Cardiac muscle cell (in vitro differentiated cells and primary cell): Measurements from ENCODE around the gene GNG11. TPM values are rescaled to one million over a fixed set of nuclear protein-coding genes. Genes with fewer than 3 reads are reported as not detected.

Experiments
- DNase-seq, 2 donors: peaks; one replicate each; pipeline versions ENCODE4 v3.0.0 to v3.0.0-alpha.2; 2010 to 2017; ENCODE audit warnings: low read depth in 1 of 2, low spot score in 1 of 2
- H3K27ac ChIP-seq: fragments of 200-600 bp; sonication (generic); 2 replicates; pipeline ENCODE4 v1.5.1; 2016
- H3K27me3 ChIP-seq: fragments of 200-600 bp; sonication (generic); 2 replicates; pipeline ENCODE4 v1.6.0; 2016; ENCODE audit warnings: control low read depth
- H3K36me3 ChIP-seq: fragments of 200-600 bp; sonication (generic); 2 replicates; pipeline ENCODE4 v1.5.1; 2016; ENCODE audit warnings: control low read depth
- H3K4me1 ChIP-seq: fragments of 200-600 bp; sonication (generic); 2 replicates; pipeline ENCODE4 v1.8.1; 2017; ENCODE audit warnings: low read depth, mild to moderate bottlenecking, mixed run types
- H3K4me3 ChIP-seq: fragments of 200-600 bp; sonication (generic); 2 replicates; pipeline ENCODE4 v1.5.1; 2016; ENCODE audit warnings: mild to moderate bottlenecking
- H3K9me3 ChIP-seq: fragments of 200-600 bp; sonication (generic); 2 replicates; pipeline ENCODE4 v1.5.1; 2017; ENCODE audit warnings: low read depth, mild to moderate bottlenecking, control low read depth
- CTCF ChIP-seq: IDR thresholded peaks from 2 replicates; pipeline ENCODE4 v1.5.1; 2012; ENCODE audit warnings: low read depth, mild to moderate bottlenecking, low read length
- polyA plus RNA-seq: library from polyadenylated mRNA; unstranded; fragments of >200 nt; fragmentation: Nextera tagmentation; extraction: Ambion mirVana; gene quantifications from 2 replicates; pipeline ENCODE4 v1.2.1, GENCODE V29; 2016
- total RNA-seq: library from RNA; depleted of rRNA; stranded (reverse); fragments of >200 nt; gene quantifications from 2 replicates; pipeline ENCODE4 v1.2.3, GENCODE V29; 2016

The GNG11 gene
- total and polyA plus RNA-seq, 2 experiments from 2014 or later, result 8.4 to 20.8 TPM

GRCh38 chr7:93890464-93891068 is 31.0 kb upstream of the GNG11 start, which contains the start of gene TFPI2:
TSS of gene TFPI2 (minus strand) at chr7:93890753. CDS start at chr7:93890678, 75 bp downstream.
- peak within 1 kb of the TSS; percentile 81 for H3K4me3 ChIP-seq
- no peaks in the 10 kb centered on the region for H3K36me3 ChIP-seq
- H3K4me1 ChIP-seq, result no peaks in the 10 kb centered on the region
- DNase-seq, result peak; percentile 58 to 87
- H3K27ac ChIP-seq, result no peak within 1 kb of the TSS
- H3K9me3 ChIP-seq, result peaks cover 5% of the 10 kb centered on the region
- peak; percentile 24 for TF ChIP-seq CTCF
- peaks cover 57% of the 10 kb centered on the region for H3K27me3 ChIP-seq

- H3K27ac ChIP-seq, result no peak overlapping the region
- no peak overlapping the region for H3K4me3 ChIP-seq
- no peak for DNase-seq
- no peaks in the 10 kb centered on the region for H3K4me1 ChIP-seq
- H3K27me3 ChIP-seq, result peaks cover 33% of the 10 kb centered on the region
- no peak for TF ChIP-seq CTCF
- H3K9me3 ChIP-seq, result no peaks in the 10 kb centered on the region
- no peaks in the 10 kb centered on the region for H3K36me3 ChIP-seq
These were observed 27.1 kb upstream of the GNG11 start for GRCh38 chr7:93894426-93894825.

GRCh38 chr7:93894966-93895640 is 26.4 kb upstream of the GNG11 start:
- Histone ChIP-seq H3K9me3 (no peaks in the 10 kb centered on the region), H3K27ac (no peak overlapping the region), H3K4me3 (no peak overlapping the region), H3K36me3 (no peaks in the 10 kb centered on the region), H3K27me3 (peaks cover 26% of the 10 kb centered on the region), H3K4me1 (no peaks in the 10 kb centered on the region)
- DNase-seq, result peak in 1 of 2 donors; percentile 78
- no peak for TF ChIP-seq CTCF

- H3K27me3 ChIP-seq, result peaks cover 17% of the 10 kb centered on the region
- no peak for TF ChIP-seq CTCF
These were observed 25.5 kb upstream of the GNG11 start for GRCh38 chr7:93895859-93896600.

GRCh38 chr7:93897680-93898079 is 23.9 kb upstream of the GNG11 start:
- H3K27ac ChIP-seq, result no peak overlapping the region
- H3K27me3 ChIP-seq, result peaks cover under 1% of the 10 kb centered on the region
- H3K4me1 ChIP-seq, result no peaks in the 10 kb centered on the region
- no peak for TF ChIP-seq CTCF
- H3K36me3 ChIP-seq, result no peaks in the 10 kb centered on the region
- H3K9me3 ChIP-seq, result no peaks in the 10 kb centered on the region
- no peak for DNase-seq
- H3K4me3 ChIP-seq, result no peak overlapping the region

More at GRCh38 chr7:93895859-93896600, 25.5 kb upstream of the GNG11 start:
- Histone ChIP-seq H3K4me1 (no peaks in the 10 kb centered on the region), H3K9me3 (no peaks in the 10 kb centered on the region), H3K4me3 (no peak overlapping the region), H3K27ac (no peak overlapping the region), H3K36me3 (no peaks in the 10 kb centered on the region)
- DNase-seq, result no peak
